Thoracic aorta (tissue), 2 donors: ENCODE results near the gene BACH2. TPM values are rescaled to one million over a fixed set of nuclear protein-coding genes. Genes with fewer than 3 reads are reported as not detected.

Experiments
- ATAC-seq: fragments of 150-250 bp; one replicate; pipeline ENCODE4 v1.8.0; 2017; ENCODE audit warnings: low read depth; ENCODE audit not compliant: insufficient number of reproducible peaks, low FRiP score
- DNase-seq: peaks from one replicate; pipeline ENCODE4 v3.0.0-alpha.2; 2020; ENCODE audit warnings: low spot score
- H3K27ac ChIP-seq, 2 donors: fragments of 200-600 bp; sonication (generic); 1 replicate in 1 of 2; 2 replicates in 1 of 2; pipeline ENCODE4 v1.5.1; 2016; ENCODE audit warnings: mild to moderate bottlenecking in 2 of 2, moderate library complexity in 2 of 2
- H3K27me3 ChIP-seq: fragments of 200-600 bp; sonication (generic); replicated peaks from 2 replicates; pipeline ENCODE4 v1.6.0; 2016; ENCODE audit warnings: mild to moderate bottlenecking; ENCODE audit not compliant: insufficient read depth
- H3K36me3 ChIP-seq: fragments of 200-600 bp; sonication (generic); one replicate; pipeline ENCODE4 v1.5.1; 2016
- H3K4me1 ChIP-seq, 2 donors: fragments of 200-600 bp; sonication (generic); 1 replicate in 1 of 2; 2 replicates in 1 of 2; pipeline versions ENCODE4 v1.5.1 to v1.6.0; 2016; ENCODE audit warnings: low read depth in 2 of 2, mild to moderate bottlenecking in 1 of 2; ENCODE audit not compliant: control insufficient read depth in 1 of 2
- H3K4me3 ChIP-seq: fragments of 200-600 bp; sonication (generic); 2 replicates; pipeline ENCODE4 v1.5.1; 2016; ENCODE audit warnings: mild to moderate bottlenecking
- H3K9me3 ChIP-seq: fragments of 200-600 bp; sonication (generic); 2 replicates; pipeline ENCODE4 v1.5.1; 2016
- total RNA-seq, 2 donors: library from RNA; depleted of rRNA; stranded (reverse); fragments of >200 nt; gene quantifications; one replicate each; pipeline versions ENCODE4 v1.1.0 to v1.2.3, GENCODE V29; 2016
- TF ChIP-seq, protein P1 (sequence below): fragments of 200-600 bp; sonication (generic); IDR thresholded peaks from one replicate; pipeline ENCODE4 v1.5.1; 2019; ENCODE audit warnings: antibody characterized with exemption

The BACH2 gene
- total RNA-seq, 2 donors from 2014 or later, result 6.1 to 17.8 TPM

GRCh38 chr6:90294989-90295853 lies 1.4 kb downstream of the BACH2 start:
- ATAC-seq (no peak), DNase-seq (no peak)
- H3K4me3 ChIP-seq, result peak overlapping the region; percentile 90
- TF ChIP-seq, protein P1, sequence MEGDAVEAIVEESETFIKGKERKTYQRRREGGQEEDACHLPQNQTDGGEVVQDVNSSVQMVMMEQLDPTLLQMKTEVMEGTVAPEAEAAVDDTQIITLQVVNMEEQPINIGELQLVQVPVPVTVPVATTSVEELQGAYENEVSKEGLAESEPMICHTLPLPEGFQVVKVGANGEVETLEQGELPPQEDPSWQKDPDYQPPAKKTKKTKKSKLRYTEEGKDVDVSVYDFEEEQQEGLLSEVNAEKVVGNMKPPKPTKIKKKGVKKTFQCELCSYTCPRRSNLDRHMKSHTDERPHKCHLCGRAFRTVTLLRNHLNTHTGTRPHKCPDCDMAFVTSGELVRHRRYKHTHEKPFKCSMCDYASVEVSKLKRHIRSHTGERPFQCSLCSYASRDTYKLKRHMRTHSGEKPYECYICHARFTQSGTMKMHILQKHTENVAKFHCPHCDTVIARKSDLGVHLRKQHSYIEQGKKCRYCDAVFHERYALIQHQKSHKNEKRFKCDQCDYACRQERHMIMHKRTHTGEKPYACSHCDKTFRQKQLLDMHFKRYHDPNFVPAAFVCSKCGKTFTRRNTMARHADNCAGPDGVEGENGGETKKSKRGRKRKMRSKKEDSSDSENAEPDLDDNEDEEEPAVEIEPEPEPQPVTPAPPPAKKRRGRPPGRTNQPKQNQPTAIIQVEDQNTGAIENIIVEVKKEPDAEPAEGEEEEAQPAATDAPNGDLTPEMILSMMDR, result peak; percentile 37
- peak overlapping the region; percentile 87 to 90 for H3K27ac ChIP-seq
- no peaks in the 10 kb centered on the region for H3K9me3 ChIP-seq
- peaks cover 0 to 15% of the 10 kb centered on the region in 2 donors for H3K4me1 ChIP-seq
- no peaks in the 10 kb centered on the region for H3K27me3 ChIP-seq
- no peaks in the 10 kb centered on the region for H3K36me3 ChIP-seq

GRCh38 chr6:90294614-90294988 lies 2.0 kb downstream of the BACH2 start:
- Histone ChIP-seq H3K27ac (peak overlapping the region in 1 of 2 donors; percentile 87), H3K27me3 (no peaks in the 10 kb centered on the region), H3K9me3 (no peaks in the 10 kb centered on the region), H3K36me3 (no peaks in the 10 kb centered on the region), H3K4me1 (peaks cover 0 to 15% of the 10 kb centered on the region in 2 donors), H3K4me3 (peak overlapping the region; percentile 90)
- ATAC-seq (no peak), DNase-seq (no peak)
- TF ChIP-seq, protein P1, result no peak

DNA sequence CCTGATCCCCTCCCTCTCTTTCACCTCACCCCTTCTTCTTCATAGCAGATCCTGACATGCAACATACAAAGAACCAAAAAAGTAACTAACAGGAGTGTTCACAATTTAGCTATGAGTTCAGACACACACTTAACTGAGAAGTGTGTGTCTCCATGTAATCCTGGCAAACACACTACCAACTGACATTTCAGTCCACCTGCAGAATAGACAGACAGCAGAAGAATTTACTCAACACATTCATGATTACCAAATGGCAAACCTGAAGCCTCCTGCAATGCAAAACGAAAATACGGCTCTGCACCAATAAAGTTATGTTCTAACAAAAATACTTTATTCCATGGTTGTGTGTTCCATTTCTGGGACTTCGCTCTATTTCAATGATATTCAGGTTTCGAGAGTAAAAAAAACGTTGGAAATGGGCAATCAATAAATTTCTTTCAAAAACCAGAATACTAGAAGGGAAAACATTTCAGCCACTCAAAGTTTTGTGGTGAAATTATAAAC lies 2.6 kb downstream of the BACH2 start:
- no peak for ATAC-seq

DNA sequence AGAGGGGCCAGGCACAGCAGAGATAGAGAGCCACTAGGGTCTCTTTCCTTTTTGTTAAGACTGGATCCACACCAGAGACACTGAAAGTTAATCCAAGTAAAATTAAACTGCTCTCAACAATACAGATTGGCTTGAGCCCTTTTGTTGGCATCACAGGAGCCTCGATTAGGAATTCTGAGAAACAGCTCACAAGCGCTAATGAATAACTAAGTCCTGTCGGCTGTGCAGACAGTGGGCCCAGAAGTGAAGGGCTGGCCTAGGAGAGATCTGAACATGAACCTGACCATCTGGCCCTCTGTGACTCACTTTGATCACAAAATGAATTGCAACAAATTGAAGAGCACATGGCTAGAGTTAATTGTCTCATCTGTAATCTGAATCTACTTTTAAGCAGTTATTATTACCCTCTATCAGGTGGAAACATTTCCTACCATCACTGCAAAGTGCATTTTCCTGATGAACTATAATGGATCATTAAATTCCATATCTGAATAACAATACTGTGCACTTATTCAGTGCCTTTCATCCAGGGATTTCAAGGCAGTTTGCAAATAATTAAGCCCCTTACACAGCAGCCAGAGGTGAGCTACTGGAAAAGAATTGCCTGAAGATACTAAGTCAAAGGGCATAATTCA lies 3.2 kb downstream of the BACH2 start:
- DNase-seq, result no peak
- no peaks in the 10 kb centered on the region for H3K36me3 ChIP-seq
- H3K4me3 ChIP-seq, result no peak overlapping the region
- no peaks in the 10 kb centered on the region for H3K9me3 ChIP-seq
- peaks cover 0 to 15% of the 10 kb centered on the region in 2 donors for H3K4me1 ChIP-seq
- ATAC-seq, result no peak
- TF ChIP-seq, protein P1, result no peak
- H3K27ac ChIP-seq, result no peak overlapping the region
- no peaks in the 10 kb centered on the region for H3K27me3 ChIP-seq

More for the DNA sequence above, 2.6 kb downstream of the BACH2 start:
- Histone ChIP-seq H3K9me3 (no peaks in the 10 kb centered on the region), H3K36me3 (no peaks in the 10 kb centered on the region), H3K4me3 (peak overlapping the region; percentile 90), H3K4me1 (peaks cover 0 to 15% of the 10 kb centered on the region in 2 donors), H3K27me3 (no peaks in the 10 kb centered on the region), H3K27ac (no peak overlapping the region)
- TF ChIP-seq, protein P1, result no peak
- no peak for DNase-seq

GRCh38 chr6:90291565-90291964 lies 5.1 kb downstream of the BACH2 start:
- Histone ChIP-seq H3K27me3 (no peaks in the 10 kb centered on the region), H3K36me3 (no peaks in the 10 kb centered on the region), H3K27ac (no peak overlapping the region), H3K9me3 (no peaks in the 10 kb centered on the region), H3K4me1 (peaks cover 0 to 10% of the 10 kb centered on the region in 2 donors), H3K4me3 (no peak overlapping the region)
- ATAC-seq, result no peak
- TF ChIP-seq, protein P1, result no peak
- DNase-seq, result no peak
